CD4-positive, alpha-beta T cell (primary cell): ENCODE data around the gene SLC27A1. TPM values are rescaled to one million over a fixed set of nuclear protein-coding genes. Genes with fewer than 3 reads are reported as not detected.
A peak's percentile ranks its signal among the peaks of the same experiment; 100 is the strongest.

Experiments used
- ATAC-seq: fragments of 200-7000 bp; cut with Tn5 transposase; one replicate; pipeline ENCODE4 v1.10.0; 2022; ENCODE audit warnings: mild to moderate bottlenecking; ENCODE audit not compliant: poor library complexity
- CTCF ChIA-PET: fragments of 350-600 bp; sonication (Branson Sonifier 250); formaldehyde crosslinking; loops from one replicate; lab custom pipeline; 2021; ENCODE audit warnings: antibody characterized with exemption, inconsistent platforms; lab: Charles Lee
- POLR2A ChIA-PET: fragments of 350-600 bp; sonication (Branson Sonifier 250); formaldehyde crosslinking; loops from one replicate; lab custom pipeline; 2021; ENCODE audit warnings: antibody characterized with exemption, inconsistent platforms; lab: Charles Lee
- DNase-seq, 14 experiments: peaks; one replicate each; pipeline ENCODE4 v3.0.0-alpha.2; 2013 to 2020; ENCODE audit warnings: mixed read lengths in 2 of 14
- H3K27ac ChIP-seq, 2 donors: one replicate each; pipeline versions ENCODE4 v1.5.1 to v1.7.0; 2013; ENCODE audit warnings: low read length in 2 of 2, low read depth in 1 of 2, mild to moderate bottlenecking in 1 of 2
- H3K27me3 ChIP-seq, 2 experiments: 1 replicate in 1 of 2; 2 replicates in 1 of 2; pipeline versions ENCODE4 v1.6.1 to v1.7.0; 2013; ENCODE audit warnings: low read length in 2 of 2, control low read depth in 1 of 2, mild to moderate bottlenecking in 1 of 2, moderate library complexity in 1 of 2; ENCODE audit not compliant: insufficient read depth in 2 of 2, control insufficient read depth in 1 of 2
- H3K36me3 ChIP-seq: one replicate; pipeline ENCODE4 v1.6.1; 2013; ENCODE audit warnings: low read length, control low read depth; ENCODE audit not compliant: insufficient read depth
- H3K4me1 ChIP-seq: one replicate; pipeline ENCODE4 v1.6.1; 2013; ENCODE audit warnings: low read length, control low read depth; ENCODE audit not compliant: insufficient read depth
- H3K4me3 ChIP-seq: one replicate; pipeline ENCODE4 v1.5.1; 2013; ENCODE audit warnings: mild to moderate bottlenecking, low read length, moderate library complexity
- H3K9me3 ChIP-seq, 2 experiments: 1 replicate in 1 of 2; 2 replicates in 1 of 2; pipeline versions ENCODE4 v1.6.1 to v1.7.0; 2013; ENCODE audit warnings: low read length in 2 of 2, mild to moderate bottlenecking in 2 of 2, control low read depth in 1 of 2, moderate library complexity in 1 of 2; ENCODE audit not compliant: control insufficient read depth in 1 of 2, insufficient read depth in 1 of 2
- H3K27ac Mint-ChIP-seq: one replicate; pipeline ENCODE4 v1.8.0; 2020; ENCODE audit warnings: mixed read lengths
- H3K27me3 Mint-ChIP-seq: one replicate; pipeline ENCODE4 v1.8.0; 2021; ENCODE audit warnings: mixed read lengths
- H3K36me3 Mint-ChIP-seq: one replicate; pipeline ENCODE4 v1.8.0; 2021; ENCODE audit warnings: low read depth, mixed read lengths
- H3K4me1 Mint-ChIP-seq: one replicate; pipeline ENCODE4 v1.8.0; 2021; ENCODE audit warnings: low read depth, mixed read lengths
- H3K4me3 Mint-ChIP-seq: one replicate; pipeline ENCODE4 v1.8.0; 2020; ENCODE audit warnings: mild to moderate bottlenecking, mixed read lengths
- H3K9me3 Mint-ChIP-seq: one replicate; pipeline ENCODE4 v1.8.0; 2020; ENCODE audit warnings: mixed read lengths
- CTCF ChIP-seq: fragments of 200-600 bp; IDR thresholded peaks from one replicate; pipeline ENCODE4 v1.8.0; 2022; ENCODE audit warnings: antibody characterized with exemption, mild to moderate bottlenecking
- intact Hi-C, 2 experiments: fragments of 100-400 bp; cut with DNase I in 1 of 2; cut with micrococcal nuclease in 1 of 2; formaldehyde crosslinking; loops; one replicate each; pipeline versions ENCODE4 v1.15.1 to v1.9.0; 2023 to 2025; cut with DNase I, micrococcal nuclease
- total RNA-seq, 174 experiments: library from RNA in 2 of 174; stranded (reverse) in 2 of 174; gene quantifications; one replicate each; pipeline ENCODE4 v1.2.3 and lab custom pipeline; 2021 to 2026

The SLC27A1 gene
- total RNA-seq, 2 experiments from 2014 or later, result 3.0 TPM

- H3K36me3 Mint-ChIP-seq, result no peaks in the 10 kb centered on the region
- H3K4me3 Mint-ChIP-seq, result no peak overlapping the region
- intact Hi-C loops, result loop anchor here in 1 of 2 experiments (5.0 kb wide), 1 partner anchor 118 kb away; no protein-coding TSS in a partner anchor
- TF ChIP-seq CTCF, result no peak
- ChIA-PET POLR2A (no interaction called here), CTCF (interaction anchor here (1.1 to 1.3 kb wide), 3 partner anchors 11 to 405 kb away, joined by 3 to 4 read pairs (median 3); partner anchors contain the start of gene RPL18A)
- no peaks in the 10 kb centered on the region for H3K36me3 ChIP-seq
- no peak overlapping the region for H3K27ac Mint-ChIP-seq
- H3K9me3 ChIP-seq, result peaks cover 0 to 9% of the 10 kb centered on the region in 2 experiments
- no peaks in the 10 kb centered on the region for H3K9me3 Mint-ChIP-seq
- H3K27me3 Mint-ChIP-seq, result peaks cover 69% of the 10 kb centered on the region
- no peak overlapping the region for H3K4me3 ChIP-seq
- H3K27ac ChIP-seq, result no peak overlapping the region
- peak in 1 of 14 experiments; percentile 30 for DNase-seq
- no peak for ATAC-seq
- peaks cover 22% of the 10 kb centered on the region for H3K4me1 Mint-ChIP-seq
- peaks cover 16% of the 10 kb centered on the region for H3K4me1 ChIP-seq
- H3K27me3 ChIP-seq, result peaks cover 28 to 30% of the 10 kb centered on the region in 2 experiments
Measured at GRCh38 chr19:17454576-17455071, 15.7 kb upstream of the SLC27A1 start.

GRCh38 chr19:17455308-17456123, 14.8 kb upstream of the SLC27A1 start:
- POLR2A ChIA-PET, result no interaction called here
- Mint-ChIP-seq H3K4me1 (peaks cover 15% of the 10 kb centered on the region), H3K27ac (no peak overlapping the region), H3K36me3 (no peaks in the 10 kb centered on the region), H3K27me3 (peaks cover 65% of the 10 kb centered on the region), H3K9me3 (no peaks in the 10 kb centered on the region), H3K4me3 (no peak overlapping the region)
- CTCF ChIA-PET, result interaction anchor here (0.7 kb wide), 1 partner anchor 36 kb away, joined by 3 read pairs; no protein-coding TSS in a partner anchor
- Histone ChIP-seq H3K36me3 (no peaks in the 10 kb centered on the region), H3K4me1 (peaks cover 16% of the 10 kb centered on the region), H3K4me3 (no peak overlapping the region), H3K9me3 (peaks cover 0 to 9% of the 10 kb centered on the region in 2 experiments), H3K27ac (no peak overlapping the region), H3K27me3 (peaks cover 28 to 34% of the 10 kb centered on the region in 2 experiments)
- no peak for TF ChIP-seq CTCF
- ATAC-seq (no peak), DNase-seq (peak in 1 of 14 experiments; percentile 22)
- intact Hi-C loops, result no loop called here

- H3K4me1 Mint-ChIP-seq, result peaks cover 13% of the 10 kb centered on the region
- ATAC-seq (no peak), DNase-seq (no peak)
- no peaks in the 10 kb centered on the region for H3K9me3 Mint-ChIP-seq
- intact Hi-C loops, result no loop called here
- H3K36me3 ChIP-seq, result no peaks in the 10 kb centered on the region
- H3K36me3 Mint-ChIP-seq, result no peaks in the 10 kb centered on the region
- H3K27ac Mint-ChIP-seq, result no peak overlapping the region
- peaks cover 64% of the 10 kb centered on the region for H3K27me3 Mint-ChIP-seq
- H3K27ac ChIP-seq, result no peak overlapping the region
- TF ChIP-seq CTCF, result no peak
- no peak overlapping the region for H3K4me3 Mint-ChIP-seq
- peaks cover 0 to 9% of the 10 kb centered on the region in 2 experiments for H3K9me3 ChIP-seq
- H3K4me1 ChIP-seq, result peaks cover 11% of the 10 kb centered on the region
- H3K4me3 ChIP-seq, result no peak overlapping the region
- ChIA-PET CTCF (interaction anchor here (0.7 kb wide), 1 partner anchor 37 kb away, joined by 3 read pairs; no protein-coding TSS in a partner anchor), POLR2A (no interaction called here)
- H3K27me3 ChIP-seq, result peaks cover 28 to 36% of the 10 kb centered on the region in 2 experiments
Measured at GRCh38 chr19:17456127-17456526, 14.2 kb upstream of the SLC27A1 start.
